ENCODE measurements around the gene KHSRP. TPM values are rescaled to one million over a fixed set of nuclear protein-coding genes. Genes with fewer than 3 reads are reported as not detected.

Gene KHSRP
- total and polyA plus RNA-seq, 2 donors (not counting 1 experiment from before 2014, with no cell fraction given): 79.6 to 205 TPM

DNA sequence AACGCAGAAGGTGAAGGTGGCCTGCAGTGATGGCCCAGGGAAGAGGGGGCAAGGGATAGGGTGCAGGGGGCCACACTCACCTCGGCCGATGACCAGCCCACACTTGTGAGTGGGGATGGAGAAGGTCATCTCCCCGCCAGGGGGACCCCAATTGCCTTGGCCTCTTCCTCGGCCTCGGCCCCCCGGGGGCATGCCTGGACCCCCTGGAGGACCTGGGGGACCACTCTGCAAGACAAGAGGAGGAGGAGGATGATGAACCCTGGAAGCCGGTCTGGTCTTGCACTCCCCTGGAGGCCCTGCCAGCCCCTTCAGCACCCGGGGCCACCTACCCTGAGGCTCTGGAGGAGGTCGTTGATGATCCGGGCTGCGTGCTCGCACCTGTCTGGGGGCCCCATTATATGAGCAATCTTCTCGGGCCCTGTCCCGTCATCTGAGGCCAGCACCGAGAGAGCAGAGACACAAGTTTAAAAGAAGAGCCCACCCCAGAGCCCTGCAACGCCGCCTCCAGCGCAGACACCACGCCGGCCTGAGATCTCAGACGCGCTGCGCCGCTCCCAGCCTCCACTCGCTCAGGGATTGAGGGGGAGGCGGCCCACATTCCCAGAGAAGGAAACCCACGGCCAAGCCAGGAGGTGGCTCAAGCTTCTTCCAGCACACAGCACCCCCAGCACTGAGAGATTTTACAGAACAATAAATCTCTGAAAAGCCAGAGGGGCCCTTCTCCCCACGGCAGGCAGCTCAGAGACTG is 7.8 kb downstream of the KHSRP start:
- ChIA-PET CTCF (interaction anchor here (0.6 kb wide), 1 partner anchor 21 kb away, joined by 3 read pairs; no protein-coding TSS in a partner anchor), POLR2A (no interaction called here)
- no peaks in the 10 kb centered on the region for H3K9me3 Mint-ChIP-seq (ENCODE audit: insufficient read depth)
- intact Hi-C loops (cut with micrococcal nuclease): no loop called here
- Histone ChIP-seq H3K4me3 (ENCODE audit: control extremely low read depth in 1 of 5, extremely low read depth in 1 of 5, insufficient read depth in 1 of 5, low read depth in 2 of 5, low read length in 4 of 5) (no peak overlapping the region), H3K27me3 (replicated peaks in 1 of 4; ENCODE audit: control extremely low read depth in 1 of 4, control insufficient read depth in 3 of 4, insufficient read depth in 4 of 4, low read length in 3 of 4) (no peaks in the 10 kb centered on the region), H2AFZ (ENCODE audit: insufficient read depth, low read depth, low read length, poor library complexity, severe bottlenecking) (no peak overlapping the region), H3K79me2 (ENCODE audit: control insufficient read depth, insufficient read depth, low read length) (peaks cover 19% of the 10 kb centered on the region), H3K9me3 (ENCODE audit: control extremely low read depth in 1 of 3, control insufficient read depth in 2 of 3, insufficient read depth in 1 of 3, low read length in 2 of 3) (no peaks in the 10 kb centered on the region), H3K36me3 (replicated peaks in 1 of 2; ENCODE audit: control extremely low read depth in 1 of 2, control insufficient read depth in 1 of 2, extremely low read depth in 1 of 2, insufficient read depth in 2 of 2, low read length in 1 of 2) (peaks cover 0 to 76% of the 10 kb centered on the region in 2 experiments), H4K20me1 (ENCODE audit: control insufficient read depth, insufficient read depth, low read length, poor library complexity, severe bottlenecking) (peaks cover 79% of the 10 kb centered on the region), H3K27ac (ENCODE audit: low read length in 2 of 2) (no peak overlapping the region), H3K4me1 (ENCODE audit: control insufficient read depth in 2 of 2, insufficient read depth in 2 of 2, low read length in 2 of 2) (no peaks in the 10 kb centered on the region), H3K9ac (ENCODE audit: low read length) (no peak overlapping the region), H3K4me2 (replicated peaks; ENCODE audit: low read depth, low read length, poor library complexity, severe bottlenecking) (no peak overlapping the region)
- no peak overlapping the region for H3K27ac Mint-ChIP-seq
- H3K4me1 Mint-ChIP-seq: peaks cover 5% of the 10 kb centered on the region
- WGBS (ENCODE audit: insufficient coverage): 97% methylated on average over 28 of the region's 29 CpGs
- DNase-seq (no peak), ATAC-seq (ENCODE audit: low read depth) (no peak)
- TF ChIP-seq EZH2 (IDR thresholded peaks at IDR 0.05; ENCODE audit: borderline replicate concordance, insufficient read depth, low read depth, low read length, poor library complexity, severe bottlenecking): no peak
- TF ChIP-seq, protein P1, sequence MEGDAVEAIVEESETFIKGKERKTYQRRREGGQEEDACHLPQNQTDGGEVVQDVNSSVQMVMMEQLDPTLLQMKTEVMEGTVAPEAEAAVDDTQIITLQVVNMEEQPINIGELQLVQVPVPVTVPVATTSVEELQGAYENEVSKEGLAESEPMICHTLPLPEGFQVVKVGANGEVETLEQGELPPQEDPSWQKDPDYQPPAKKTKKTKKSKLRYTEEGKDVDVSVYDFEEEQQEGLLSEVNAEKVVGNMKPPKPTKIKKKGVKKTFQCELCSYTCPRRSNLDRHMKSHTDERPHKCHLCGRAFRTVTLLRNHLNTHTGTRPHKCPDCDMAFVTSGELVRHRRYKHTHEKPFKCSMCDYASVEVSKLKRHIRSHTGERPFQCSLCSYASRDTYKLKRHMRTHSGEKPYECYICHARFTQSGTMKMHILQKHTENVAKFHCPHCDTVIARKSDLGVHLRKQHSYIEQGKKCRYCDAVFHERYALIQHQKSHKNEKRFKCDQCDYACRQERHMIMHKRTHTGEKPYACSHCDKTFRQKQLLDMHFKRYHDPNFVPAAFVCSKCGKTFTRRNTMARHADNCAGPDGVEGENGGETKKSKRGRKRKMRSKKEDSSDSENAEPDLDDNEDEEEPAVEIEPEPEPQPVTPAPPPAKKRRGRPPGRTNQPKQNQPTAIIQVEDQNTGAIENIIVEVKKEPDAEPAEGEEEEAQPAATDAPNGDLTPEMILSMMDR (IDR thresholded peaks at IDR 0.05): no peak
- H3K27me3 Mint-ChIP-seq: no peaks in the 10 kb centered on the region
- H3K4me3 Mint-ChIP-seq: no peak overlapping the region

DNA sequence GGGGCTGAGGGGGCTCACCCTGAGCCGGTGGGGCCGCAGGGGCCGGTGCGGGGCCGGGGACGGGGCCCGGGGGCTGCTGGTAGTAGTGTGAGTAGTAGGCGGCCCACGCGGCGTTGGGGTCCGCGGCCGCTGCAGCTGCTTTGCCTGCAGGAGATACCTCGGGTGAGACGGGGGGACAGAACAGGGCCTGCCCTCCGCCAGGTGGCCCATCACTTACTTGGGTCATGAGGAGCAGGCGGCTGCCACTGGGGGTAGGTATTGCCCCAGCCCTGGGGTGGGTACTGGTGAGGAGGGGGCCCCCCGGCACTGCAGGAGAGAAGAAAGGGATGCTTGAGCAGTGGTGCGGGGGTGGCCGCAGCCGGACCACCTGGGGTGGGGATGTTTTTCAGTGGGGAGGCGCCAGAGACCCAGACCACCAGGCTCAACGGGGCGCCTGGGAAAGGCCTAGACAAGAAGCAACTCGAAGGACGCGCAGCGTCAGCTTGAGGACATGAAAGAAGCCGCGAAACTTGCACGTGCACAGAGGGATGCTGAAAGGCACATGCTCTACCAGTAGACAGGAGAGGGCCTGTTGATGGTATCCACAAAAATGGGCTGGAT is 8.9 kb downstream of the KHSRP start:
- Mint-ChIP-seq H3K4me1 (no peaks in the 10 kb centered on the region), H3K9me3 (ENCODE audit: insufficient read depth) (no peaks in the 10 kb centered on the region), H3K27me3 (no peaks in the 10 kb centered on the region), H3K4me3 (no peak overlapping the region), H3K27ac (no peak overlapping the region)
- 99% methylated on average over 27 of the region's 32 CpGs for WGBS (ENCODE audit: insufficient coverage)
- Histone ChIP-seq H3K27ac (ENCODE audit: low read length in 2 of 2) (no peak overlapping the region), H3K27me3 (replicated peaks in 1 of 4; ENCODE audit: control extremely low read depth in 1 of 4, control insufficient read depth in 3 of 4, insufficient read depth in 4 of 4, low read length in 3 of 4) (no peaks in the 10 kb centered on the region), H3K4me3 (ENCODE audit: control extremely low read depth in 1 of 5, extremely low read depth in 1 of 5, insufficient read depth in 1 of 5, low read depth in 2 of 5, low read length in 4 of 5) (no peak overlapping the region), H2AFZ (ENCODE audit: insufficient read depth, low read depth, low read length, poor library complexity, severe bottlenecking) (no peak overlapping the region), H3K9me3 (ENCODE audit: control extremely low read depth in 1 of 3, control insufficient read depth in 2 of 3, insufficient read depth in 1 of 3, low read length in 2 of 3) (no peaks in the 10 kb centered on the region), H3K4me2 (replicated peaks; ENCODE audit: low read depth, low read length, poor library complexity, severe bottlenecking) (no peak overlapping the region), H3K4me1 (ENCODE audit: control insufficient read depth in 2 of 2, insufficient read depth in 2 of 2, low read length in 2 of 2) (no peaks in the 10 kb centered on the region), H4K20me1 (ENCODE audit: control insufficient read depth, insufficient read depth, low read length, poor library complexity, severe bottlenecking) (peaks cover 68% of the 10 kb centered on the region), H3K79me2 (ENCODE audit: control insufficient read depth, insufficient read depth, low read length) (peaks cover 8% of the 10 kb centered on the region), H3K36me3 (replicated peaks in 1 of 2; ENCODE audit: control extremely low read depth in 1 of 2, control insufficient read depth in 1 of 2, extremely low read depth in 1 of 2, insufficient read depth in 2 of 2, low read length in 1 of 2) (peaks cover 0 to 66% of the 10 kb centered on the region in 2 experiments), H3K9ac (ENCODE audit: low read length) (no peak overlapping the region)
- intact Hi-C loops (cut with micrococcal nuclease): no loop called here
- POLR2A ChIA-PET: no interaction called here
- TF ChIP-seq, protein P1 (IDR thresholded peaks at IDR 0.05): no peak
- no peak for TF ChIP-seq EZH2 (IDR thresholded peaks at IDR 0.05; ENCODE audit: borderline replicate concordance, insufficient read depth, low read depth, low read length, poor library complexity, severe bottlenecking)
- CTCF ChIA-PET: interaction anchor here (0.5 kb wide), 1 partner anchor 88 kb away, joined by 3 read pairs; no protein-coding TSS in a partner anchor
- DNase-seq (no peak), ATAC-seq (ENCODE audit: low read depth) (no peak)
